ENCODE measurements around the gene CRIM1. TPM values are rescaled to one million over a fixed set of nuclear protein-coding genes. Genes with fewer than 3 reads are reported as not detected.

Gene CRIM1
- total and polyA plus RNA-seq, 2 of the 8 experiments (the other 6 are each of a cell fraction or from before 2014, with no cell fraction given): 9.4 to 28.4 TPM

DNA sequence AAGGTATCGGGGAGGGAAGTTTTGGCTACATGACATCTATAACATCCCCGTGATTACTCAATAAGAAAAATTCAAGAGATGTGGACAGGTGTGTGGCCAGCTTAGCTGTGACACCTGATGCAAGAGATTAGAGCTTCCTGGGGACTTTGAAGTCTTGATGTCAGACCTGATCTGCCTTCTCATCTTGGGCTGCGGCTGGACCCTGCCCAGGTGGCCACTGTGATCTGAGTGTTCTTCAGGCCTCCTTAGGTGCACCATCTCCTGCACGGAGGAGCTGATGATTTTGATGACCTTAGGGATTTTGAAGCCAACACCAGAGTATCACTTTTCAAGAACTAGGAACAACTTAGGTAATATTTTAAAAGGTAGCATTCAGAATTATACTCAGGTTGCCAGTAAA is 128.9 kb downstream of the CRIM1 start:
- no peaks in the 10 kb centered on the region for H3K79me2 ChIP-seq (ENCODE audit: control insufficient read depth in 1 of 2, insufficient read depth in 2 of 2, low read length in 2 of 2)
- H2AFZ ChIP-seq (ENCODE audit: low read length): no peak overlapping the region
- no peak overlapping the region for H4K5ac ChIP-seq (ENCODE audit: insufficient read length, low read depth, low read length)
- no peak for TF ChIP-seq EZH2 (IDR thresholded peaks at IDR 0.05; ENCODE audit: low read depth, low read length, severe bottlenecking)
- no peak for TF ChIP-seq POLR2A (IDR thresholded peaks at IDR 0.05; ENCODE audit: control extremely low read depth in 1 of 2, low read depth in 2 of 2, low read length in 2 of 2)
- no peak for TF ChIP-seq YY1 (IDR thresholded peaks at IDR 0.05; ENCODE audit: low read depth, low read length)
- TF ChIP-seq ASH2L (IDR thresholded peaks at IDR 0.05; ENCODE audit: low read length): no peak
- TF ChIP-seq GTF2F1 (IDR thresholded peaks at IDR 0.05; ENCODE audit: borderline replicate concordance, low read depth, low read length): no peak
- TF ChIP-seq, protein P1, sequence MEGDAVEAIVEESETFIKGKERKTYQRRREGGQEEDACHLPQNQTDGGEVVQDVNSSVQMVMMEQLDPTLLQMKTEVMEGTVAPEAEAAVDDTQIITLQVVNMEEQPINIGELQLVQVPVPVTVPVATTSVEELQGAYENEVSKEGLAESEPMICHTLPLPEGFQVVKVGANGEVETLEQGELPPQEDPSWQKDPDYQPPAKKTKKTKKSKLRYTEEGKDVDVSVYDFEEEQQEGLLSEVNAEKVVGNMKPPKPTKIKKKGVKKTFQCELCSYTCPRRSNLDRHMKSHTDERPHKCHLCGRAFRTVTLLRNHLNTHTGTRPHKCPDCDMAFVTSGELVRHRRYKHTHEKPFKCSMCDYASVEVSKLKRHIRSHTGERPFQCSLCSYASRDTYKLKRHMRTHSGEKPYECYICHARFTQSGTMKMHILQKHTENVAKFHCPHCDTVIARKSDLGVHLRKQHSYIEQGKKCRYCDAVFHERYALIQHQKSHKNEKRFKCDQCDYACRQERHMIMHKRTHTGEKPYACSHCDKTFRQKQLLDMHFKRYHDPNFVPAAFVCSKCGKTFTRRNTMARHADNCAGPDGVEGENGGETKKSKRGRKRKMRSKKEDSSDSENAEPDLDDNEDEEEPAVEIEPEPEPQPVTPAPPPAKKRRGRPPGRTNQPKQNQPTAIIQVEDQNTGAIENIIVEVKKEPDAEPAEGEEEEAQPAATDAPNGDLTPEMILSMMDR (IDR thresholded peaks at IDR 0.05; ENCODE audit: control extremely low read depth in 1 of 3, insufficient read depth in 1 of 3, low read depth in 1 of 3, low read length in 3 of 3): no peak
- TF ChIP-seq RAD21 (IDR thresholded peaks at IDR 0.05 in 1 of 2, conservative IDR thresholded peaks at IDR 0.05 in 1 of 2; ENCODE audit: low read depth in 2 of 2, low read length in 2 of 2): no peak
- TF ChIP-seq FOSL1 (IDR thresholded peaks at IDR 0.05; ENCODE audit: insufficient read depth, low read depth, low read length): no peak
- no peak for TF ChIP-seq EGR1 (IDR thresholded peaks at IDR 0.05; ENCODE audit: borderline replicate concordance, low read depth, low read length)
- no peak for TF ChIP-seq RBBP5 (IDR thresholded peaks at IDR 0.05; ENCODE audit: borderline replicate concordance, low read depth, low read length)
- no peak overlapping the region for H3K56ac ChIP-seq (replicated peaks; ENCODE audit: insufficient read length, low read depth, low read length)
- no peak overlapping the region for H4K91ac ChIP-seq (replicated peaks; ENCODE audit: insufficient read length, low read length)
- H3K23me2 ChIP-seq (ENCODE audit: low read depth, low read length): no peaks in the 10 kb centered on the region
- H3K36me3 ChIP-seq (ENCODE audit: control insufficient read depth in 2 of 4, insufficient read depth in 4 of 4, low read length in 3 of 4): peaks cover 2 to 23% (median 11%) of the 10 kb centered on the region in 4 experiments
- H4K8ac ChIP-seq (ENCODE audit: extremely low read depth, insufficient read depth, low read length): no peak overlapping the region
- no peak overlapping the region for H3K18ac ChIP-seq (ENCODE audit: extremely low read depth, low read length)
- H3K27me3 ChIP-seq (replicated peaks in 1 of 4; ENCODE audit: control insufficient read depth in 3 of 4, extremely low read depth in 1 of 4, insufficient read depth in 3 of 4, low read length in 3 of 4): no peaks in the 10 kb centered on the region
- no peak overlapping the region for H2BK5ac ChIP-seq (ENCODE audit: low read depth, low read length)
- H3K4me1 ChIP-seq (replicated peaks in 1 of 4; ENCODE audit: control insufficient read depth in 3 of 4, insufficient read depth in 4 of 4, low read length in 3 of 4): peaks cover 0 to 5% (median 2%) of the 10 kb centered on the region in 4 experiments; a peak in 4 of 7 replicates
- 95% methylated on average over 4 of the region's 4 CpGs; no CpG with 5 or more reads in 1 of the 2 experiments for WGBS, 2 experiments (ENCODE audit: extremely low coverage in 1 of 2, insufficient coverage in 1 of 2, insufficient read length in 1 of 2, insufficient replicate concordance in 2 of 2, low coverage in 1 of 2, low lambda C conversion rate in 2 of 2, missing lambda C conversion rate in 1 of 2)
- no peak overlapping the region for H3K4ac ChIP-seq (replicated peaks; ENCODE audit: insufficient read length, low read depth, low read length)
- H2BK15ac ChIP-seq (ENCODE audit: low read length): no peak overlapping the region
- CTCF ChIA-PET (ENCODE audit: partially characterized antibody): interaction anchor here (1.0 to 1.1 kb wide), 4 partner anchors 12 to 131 kb away, joined by 3 to 4 read pairs (median 3); no protein-coding TSS in a partner anchor
- no peaks in the 10 kb centered on the region for H4K20me1 ChIP-seq (replicated peaks in 1 of 2; ENCODE audit: control insufficient read depth in 1 of 2, insufficient read depth in 2 of 2, low read length in 2 of 2)
- no peak overlapping the region for H2BK120ac ChIP-seq (replicated peaks; ENCODE audit: low read depth, low read length)
- no peak overlapping the region for H3K23ac ChIP-seq (ENCODE audit: insufficient read length)
- H2AK5ac ChIP-seq (ENCODE audit: low read depth, low read length): no peak overlapping the region
- no peak overlapping the region for H2BK12ac ChIP-seq (ENCODE audit: low read depth, low read length)
- H3K79me1 ChIP-seq (ENCODE audit: low read depth, low read length): no peaks in the 10 kb centered on the region; the same call in 1 of the 2 replicates
- no peak overlapping the region for H3K4me2 ChIP-seq (ENCODE audit: insufficient read depth in 1 of 2, low read depth in 2 of 2, low read length in 2 of 2)
- H2BK20ac ChIP-seq (ENCODE audit: low read length): no peak overlapping the region
- DNase-seq (ENCODE audit: low read depth in 1 of 2, low spot score in 2 of 2) (no peak), FAIRE-seq (no peak)
- H3K9me3 ChIP-seq (ENCODE audit: insufficient read depth in 2 of 2, low read depth in 1 of 2, low read length in 1 of 2): no peaks in the 10 kb centered on the region
- H3K14ac ChIP-seq (ENCODE audit: insufficient read length): no peak overlapping the region
- H3K9ac ChIP-seq (replicated peaks in 1 of 4; ENCODE audit: extremely low read depth in 1 of 4, low read depth in 3 of 4, low read length in 3 of 4): no peak overlapping the region
- H3K27ac ChIP-seq (ENCODE audit: low read depth, low read length): no peak overlapping the region
- POLR2A ChIA-PET (ENCODE audit: partially characterized antibody): interaction anchor here (1.0 kb wide), 1 partner anchor 10 kb away, joined by 3 read pairs; no protein-coding TSS in a partner anchor
- H3K4me3 ChIP-seq (ENCODE audit: extremely low read depth in 1 of 4, insufficient read depth in 2 of 4, low read depth in 3 of 4, low read length in 4 of 4): no peak overlapping the region
